HEK293T (cell line): Measurements from ENCODE around the gene MNS1.

Experiments used
- ARNT ChIP-seq: fragments of 450-650 bp; IDR thresholded peaks from 2 replicates; pipeline ENCODE4 v1.6.1; 2017; ENCODE audit warnings: mild to moderate bottlenecking
- BHLHE40 ChIP-seq: fragments of 450-650 bp; IDR thresholded peaks from 2 replicates; pipeline ENCODE4 v1.6.1; 2016; ENCODE audit warnings: mild to moderate bottlenecking, moderate library complexity, borderline replicate concordance
- ELF4 ChIP-seq: fragments of 450-650 bp; IDR thresholded peaks from 2 replicates; pipeline ENCODE4 v1.6.1; 2017; ENCODE audit warnings: antibody characterized with exemption
- FOXA1 ChIP-seq: fragments of 450-650 bp; IDR thresholded peaks from 2 replicates; pipeline ENCODE4 v1.6.1; 2016; ENCODE audit warnings: mild to moderate bottlenecking
- L3MBTL2 ChIP-seq: fragments of 450-650 bp; conservative IDR thresholded peaks from 2 replicates; pipeline ENCODE4 v1.6.1; 2016; ENCODE audit warnings: mild to moderate bottlenecking

GRCh38 chr15:56442354-56442753, 22.6 kb downstream of the MNS1 start:
- TF ChIP-seq L3MBTL2 (no peak), FOXA1 (no peak), ELF4 (no peak), BHLHE40 (no peak), ARNT (no peak)
